GM23248 (cell line): Measurements from ENCODE around the gene GPR176.

Source experiments
- EZH2 ChIP-seq: fragments of 200-600 bp; sonication (generic); IDR thresholded peaks from 2 replicates; pipeline ENCODE4 v1.6.1; 2018; ENCODE audit warnings: antibody characterized with exemption, mild to moderate bottlenecking; ENCODE audit not compliant: insufficient read depth, poor library complexity, severe bottlenecking
- EZH2phosphoT487 ChIP-seq: fragments of 200-600 bp; sonication (generic); IDR thresholded peaks from 2 replicates; pipeline ENCODE4 v1.6.1; 2018; ENCODE audit warnings: antibody characterized with exemption, moderate library complexity, mild to moderate bottlenecking, low read depth; ENCODE audit not compliant: insufficient read depth

- TF ChIP-seq EZH2 (no peak), EZH2phosphoT487 (no peak)
Observed at GRCh38 chr15:39788800-39789565, 131.1 kb downstream of the GPR176 start.
